Dedifferentiated amniotic fluid mesenchymal stem cell (primary cell): ENCODE measurements around the gene NAPSA.
"Not testable (repeated sequence)": the region's sequence is repeated elsewhere in the genome, so short reads cannot be mapped to it uniquely, and the experiment has no call there.

ENCODE experiments used
- DNase-seq: peaks from one replicate; pipeline ENCODE4 v3.0.0-alpha.2; 2016; ENCODE audit errors: extremely low spot score

The NAPSA gene

DNA sequence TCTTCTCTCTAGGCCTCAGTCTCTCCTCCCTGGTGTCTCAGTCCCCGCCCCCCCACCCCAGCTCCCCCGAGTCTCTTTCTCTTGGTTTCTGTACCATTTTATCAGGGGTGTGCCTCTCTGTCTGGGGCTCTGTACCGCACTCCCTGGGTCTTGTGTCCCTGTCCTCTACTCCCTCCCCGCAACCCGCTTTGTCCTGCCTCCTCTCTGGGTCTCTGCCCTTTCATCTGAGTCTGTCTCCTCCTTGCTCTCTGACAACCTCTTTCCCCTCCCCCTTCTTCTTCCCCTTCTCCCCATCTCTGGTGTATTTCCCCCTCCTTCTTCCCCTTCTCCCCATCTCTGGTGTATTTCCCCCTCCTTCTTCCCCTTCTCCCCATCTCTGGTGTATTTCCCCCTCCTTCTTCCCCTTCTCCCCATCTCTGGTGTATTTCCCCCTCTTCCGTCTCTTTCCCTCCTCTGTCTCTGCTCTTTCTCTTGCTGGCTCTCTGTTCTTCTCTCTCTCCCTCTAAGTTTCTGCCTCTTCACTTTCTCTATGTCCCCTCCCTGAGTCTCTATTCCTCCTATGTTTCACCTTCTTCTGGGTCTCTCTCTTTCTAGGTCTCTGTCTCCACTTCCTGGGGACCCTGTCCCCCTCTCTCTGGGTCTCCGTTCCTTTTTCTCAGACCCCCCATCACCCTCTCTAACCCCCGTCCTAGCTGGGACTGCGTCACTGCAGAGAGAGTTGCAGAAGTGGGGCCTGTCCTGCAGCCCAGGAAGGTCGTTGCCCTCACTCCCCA is 34.0 kb downstream of the NAPSA start:
- DNase-seq, result no peak

GRCh38 chr19:50330365-50331078 is 34.9 kb downstream of the NAPSA start:
- no peak for DNase-seq

- not testable (repeated sequence) for DNase-seq
Observed at GRCh38 chr19:50329926-50330294, 35.5 kb downstream of the NAPSA start.

DNA sequence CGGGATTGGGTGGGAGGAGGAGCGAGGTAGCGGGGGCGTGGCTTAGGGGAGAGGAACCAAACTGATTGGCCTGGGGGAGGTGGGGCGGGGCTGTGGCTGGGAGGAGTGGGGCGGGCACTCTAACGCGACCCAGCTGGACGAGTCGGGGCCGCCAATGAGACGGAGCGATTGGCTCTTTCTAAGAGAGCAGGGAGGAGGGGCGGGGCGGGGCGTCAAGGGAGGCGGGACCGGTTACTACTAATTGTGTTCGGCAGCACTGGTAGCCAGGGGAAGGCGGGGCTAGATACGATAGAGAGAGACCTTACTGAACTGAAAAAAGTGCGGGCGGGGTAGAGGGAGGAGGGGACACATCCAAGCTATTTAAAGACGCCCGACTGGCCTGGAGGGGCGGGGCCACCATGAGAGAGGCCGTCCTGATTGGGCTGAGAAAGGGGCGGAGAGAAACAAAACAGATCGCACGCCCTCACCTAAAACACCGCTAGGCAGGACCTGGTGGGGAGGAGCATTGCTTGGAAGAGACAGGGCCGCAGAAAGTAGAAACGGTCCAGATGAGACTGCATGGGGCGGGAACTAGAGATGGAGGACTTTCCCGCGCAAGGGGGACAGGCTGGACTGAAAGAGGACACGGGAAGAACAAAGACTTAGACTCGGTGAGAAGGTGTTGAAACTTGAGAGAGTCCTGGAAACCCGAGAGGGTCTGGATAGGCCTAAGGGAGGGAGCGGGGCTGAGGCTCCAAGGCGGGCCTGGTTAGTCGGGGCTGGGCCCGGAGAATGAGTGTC is 36.1 kb downstream of the NAPSA start, which contains the start of gene KCNC3:
TSS of gene KCNC3 (minus strand) at position 232 of the 780 bp plus-strand sequence. CDS start 295 bp downstream, outside the sequence.
- peak; percentile 53 for DNase-seq

DNA sequence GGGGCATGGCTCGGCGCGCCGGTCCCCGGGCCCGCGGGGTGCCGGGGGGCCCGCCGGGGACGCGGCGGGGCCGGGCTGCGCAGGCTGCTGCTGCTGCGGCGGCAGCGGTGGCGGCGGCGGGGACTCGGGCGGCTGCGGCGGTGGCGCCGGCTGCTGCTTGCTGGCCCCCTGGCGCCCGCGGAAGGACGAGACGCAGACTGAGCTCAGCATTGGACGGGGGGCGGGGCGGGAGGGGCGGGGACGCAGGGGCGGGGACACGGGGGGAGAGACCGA is 36.6 kb downstream of the NAPSA start:
- DNase-seq, result no peak

- DNase-seq, result no peak
Observed at GRCh38 chr19:50328224-50328872, 37.1 kb downstream of the NAPSA start.

- DNase-seq, result no peak
Observed at GRCh38 chr19:50327461-50328223, 37.8 kb downstream of the NAPSA start.

GRCh38 chr19:50327013-50327412 is 38.4 kb downstream of the NAPSA start:
- no peak for DNase-seq

- no peak for DNase-seq
Observed at GRCh38 chr19:50326101-50326664, 39.3 kb downstream of the NAPSA start.

- no peak for DNase-seq
Observed at GRCh38 chr19:50325310-50326100, 39.9 kb downstream of the NAPSA start.

DNA sequence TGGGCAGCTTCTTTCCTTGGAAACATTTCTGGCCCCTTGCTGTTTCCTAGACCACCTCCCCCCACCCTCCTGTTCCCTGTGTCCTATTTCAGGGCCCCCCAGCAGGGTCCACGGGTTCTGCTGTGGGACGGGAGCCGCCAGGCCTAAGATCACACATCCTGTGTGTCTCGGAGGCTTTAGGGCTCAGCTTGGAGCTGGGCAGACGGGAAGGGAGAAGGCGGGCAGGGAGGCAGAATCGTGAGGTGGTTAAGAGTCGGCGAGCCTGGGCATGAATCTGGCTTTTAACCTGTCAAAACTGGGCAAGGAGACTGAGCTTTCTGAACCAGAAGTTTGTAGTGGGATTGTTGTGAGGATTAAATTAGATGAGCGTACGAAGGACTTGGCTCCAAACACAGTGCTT is 41.1 kb downstream of the NAPSA start:
- no peak for DNase-seq

- no peak for DNase-seq
Observed at GRCh38 chr19:50323782-50324133, 41.7 kb downstream of the NAPSA start.

DNA sequence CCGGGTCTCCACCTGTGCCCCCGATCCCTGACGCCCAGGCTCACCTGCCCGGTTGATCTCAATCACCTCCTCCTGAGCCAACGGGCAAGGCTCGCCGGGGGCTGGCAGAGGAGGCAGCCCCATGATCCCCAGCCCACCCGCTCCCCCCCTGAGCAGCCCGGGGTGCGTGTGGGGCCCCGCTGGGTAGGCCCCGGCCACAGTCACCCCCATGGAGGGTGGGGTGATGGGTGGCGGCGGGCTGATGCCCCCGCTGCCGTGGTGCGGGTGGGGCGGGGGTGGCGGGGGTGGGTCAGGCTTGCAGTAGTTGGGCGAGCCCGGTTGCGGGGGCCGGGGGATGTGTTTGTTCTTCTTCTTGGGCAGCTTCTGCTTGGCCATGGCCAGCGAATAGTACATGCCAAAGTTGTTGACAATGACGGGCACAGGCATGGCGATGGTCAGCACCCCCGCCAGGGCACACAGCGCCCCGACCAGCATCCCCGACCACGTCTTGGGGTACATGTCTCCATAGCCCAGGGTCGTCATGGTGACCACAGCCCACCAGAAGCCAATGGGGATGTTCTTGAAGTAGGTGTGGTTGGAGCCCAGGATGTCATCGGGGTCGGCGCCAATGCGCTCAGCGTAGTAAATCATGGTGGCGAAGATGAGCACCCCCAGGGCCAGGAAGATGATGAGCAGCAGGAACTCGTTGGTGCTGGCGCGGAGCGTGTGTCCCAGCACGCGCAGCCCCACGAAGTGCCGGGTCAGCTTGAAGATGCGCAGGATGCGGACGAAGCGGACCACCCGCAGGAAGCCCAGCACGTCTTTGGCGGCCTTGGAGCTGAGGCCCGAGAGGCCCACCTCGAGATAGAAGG is 42.3 kb downstream of the NAPSA start:
- no peak for DNase-seq

DNA sequence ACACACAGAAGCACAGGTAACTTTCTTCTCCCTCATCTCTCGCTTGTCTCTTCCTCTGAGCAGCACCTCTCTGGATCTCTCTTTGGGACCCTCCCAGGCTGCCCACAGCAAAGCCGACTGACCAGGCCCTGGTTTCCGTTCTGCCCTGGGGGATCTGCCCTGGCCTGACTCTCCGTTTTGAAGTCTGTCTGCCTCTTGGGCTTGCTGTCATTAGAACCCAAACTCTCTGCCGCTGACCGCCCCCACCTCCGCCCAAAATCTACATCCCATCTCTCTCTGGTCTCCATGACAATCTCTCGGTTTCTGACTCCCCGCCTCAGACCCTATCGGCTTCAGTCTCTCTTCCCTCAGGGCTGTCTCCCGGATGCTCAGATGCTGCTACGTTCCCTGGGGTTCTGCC is 43.2 kb downstream of the NAPSA start:
- DNase-seq, result no peak

GRCh38 chr19:50321831-50322230 is 43.6 kb downstream of the NAPSA start:
- DNase-seq, result no peak

DNA sequence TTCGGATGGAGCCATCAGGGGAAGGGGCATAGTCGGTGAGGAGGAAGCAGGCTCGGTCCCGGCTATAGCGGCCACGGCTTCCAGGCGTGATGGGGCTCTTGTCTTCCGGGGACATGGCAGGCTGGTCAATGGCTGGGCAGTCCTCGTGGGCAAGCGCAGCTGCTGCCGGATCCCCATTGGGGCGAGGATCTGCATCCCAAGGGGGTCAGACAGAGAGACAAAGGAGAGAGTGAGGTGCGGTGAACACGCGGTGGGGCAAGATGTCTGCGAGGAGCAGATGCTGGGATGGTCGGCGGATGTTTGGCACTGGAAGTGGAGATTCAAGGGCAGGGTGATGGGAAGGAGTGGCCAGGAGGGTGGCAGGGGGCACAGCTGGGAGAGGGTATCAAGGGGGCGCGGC is 44.8 kb downstream of the NAPSA start:
- DNase-seq, result no peak

DNA sequence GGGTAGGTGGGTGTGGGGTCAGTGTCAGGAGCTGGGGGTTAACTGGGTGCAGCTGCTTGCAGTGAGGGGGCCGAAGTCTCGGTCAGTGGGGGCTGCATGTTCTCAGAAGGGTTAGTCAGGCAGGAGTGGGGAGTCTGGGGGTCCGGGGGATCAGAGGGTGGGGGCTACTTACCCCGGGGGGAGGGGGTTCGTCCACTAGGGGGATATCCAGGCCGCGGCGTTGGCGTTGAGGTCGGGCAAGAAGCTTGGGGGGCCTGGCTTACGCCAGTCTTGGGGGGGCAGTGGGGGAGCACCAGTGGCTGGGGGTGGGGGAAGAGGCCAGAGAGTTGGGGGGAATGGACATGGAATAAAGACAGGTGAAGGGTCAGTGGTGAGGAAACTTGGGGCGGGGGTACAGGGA is 45.4 kb downstream of the NAPSA start:
- no peak for DNase-seq

- DNase-seq, result no peak
Observed at GRCh38 chr19:50319156-50319555, 46.3 kb downstream of the NAPSA start.

GRCh38 chr19:50318438-50318837 is 47.0 kb downstream of the NAPSA start:
- no peak for DNase-seq
